Measurements from ENCODE around the gene CAPN5. TPM values are rescaled to one million over a fixed set of nuclear protein-coding genes. Genes with fewer than 3 reads are reported as not detected.

The CAPN5 gene
- total RNA-seq, 1 donor from 2014 or later: 15.0 TPM

- TF ChIP-seq CTCF (IDR thresholded peaks at IDR 0.05) (no peak), POLR2AphosphoS5 (IDR thresholded peaks at IDR 0.05; ENCODE audit: insufficient read depth in 1 of 2, low read depth in 1 of 2) (no peak), POLR2A (IDR thresholded peaks at IDR 0.05) (no peak)
- H3K9me3 ChIP-seq: no peaks in the 10 kb centered on the region
- H3K27me3 ChIP-seq: no peaks in the 10 kb centered on the region
- no peak overlapping the region for H3K4me3 ChIP-seq
- peaks cover 0 to 4% of the 10 kb centered on the region in 2 donors for H3K36me3 ChIP-seq
- H3K4me1 ChIP-seq: peaks cover 11% of the 10 kb centered on the region
- intact Hi-C loops (cut with DNase I): loop anchor here (10.0 kb wide), 1 partner anchor 432 kb away; no protein-coding TSS in a partner anchor
- no peak overlapping the region for H3K27ac ChIP-seq
- DNase-seq (ENCODE audit: extremely low spot score in 2 of 2): no peak
Measured at GRCh38 chr11:77122576-77123212, 55.9 kb downstream of the CAPN5 start.

GRCh38 chr11:77123591-77123990 lies 56.8 kb downstream of the CAPN5 start:
- DNase-seq (ENCODE audit: extremely low spot score in 2 of 2): no peak
- TF ChIP-seq POLR2AphosphoS5 (IDR thresholded peaks at IDR 0.05; ENCODE audit: insufficient read depth in 1 of 2, low read depth in 1 of 2): no peak
- TF ChIP-seq POLR2A (IDR thresholded peaks at IDR 0.05): no peak
- TF ChIP-seq CTCF (IDR thresholded peaks at IDR 0.05): no peak
- intact Hi-C loops (cut with DNase I): loop anchor here (10.0 kb wide), 1 partner anchor 431 kb away; no protein-coding TSS in a partner anchor
- Histone ChIP-seq H3K27ac (no peak overlapping the region), H3K4me3 (no peak overlapping the region), H3K4me1 (peaks cover 17% of the 10 kb centered on the region), H3K27me3 (no peaks in the 10 kb centered on the region), H3K9me3 (no peaks in the 10 kb centered on the region), H3K36me3 (peaks cover 0 to 4% of the 10 kb centered on the region in 2 donors)

DNA sequence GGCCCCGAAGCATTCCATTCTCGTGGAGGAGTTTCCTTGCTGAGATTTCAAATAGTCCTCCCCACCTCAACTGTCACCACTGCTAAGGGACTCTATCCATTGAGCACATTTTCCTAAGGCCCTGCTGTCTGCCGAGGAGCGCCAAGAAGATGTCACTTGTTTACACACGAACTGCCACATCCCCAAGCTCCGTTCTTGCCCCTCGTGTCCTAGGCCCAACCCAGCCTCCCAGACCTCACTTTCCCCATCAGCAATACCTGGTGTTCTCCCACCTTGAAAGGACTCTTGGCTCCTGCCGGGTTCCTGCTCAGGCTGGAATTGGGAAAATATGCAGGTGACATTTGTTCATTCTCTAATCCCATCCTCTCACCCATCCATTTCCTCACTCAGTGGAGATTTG lies 57.3 kb downstream of the CAPN5 start:
- peaks cover 17% of the 10 kb centered on the region for H3K4me1 ChIP-seq
- DNase-seq (ENCODE audit: extremely low spot score in 2 of 2): no peak
- TF ChIP-seq POLR2A (IDR thresholded peaks at IDR 0.05) (no peak), CTCF (IDR thresholded peaks at IDR 0.05) (no peak), POLR2AphosphoS5 (IDR thresholded peaks at IDR 0.05; ENCODE audit: insufficient read depth in 1 of 2, low read depth in 1 of 2) (no peak)
- H3K27me3 ChIP-seq: no peaks in the 10 kb centered on the region
- H3K9me3 ChIP-seq: no peaks in the 10 kb centered on the region
- H3K36me3 ChIP-seq: peaks cover 0 to 3% of the 10 kb centered on the region in 2 donors
- H3K4me3 ChIP-seq: no peak overlapping the region
- H3K27ac ChIP-seq: no peak overlapping the region
- intact Hi-C loops (cut with DNase I): loop anchor here (10.0 kb wide), 1 partner anchor 431 kb away; no protein-coding TSS in a partner anchor

GRCh38 chr11:77124488-77124887 lies 57.7 kb downstream of the CAPN5 start:
- no peak overlapping the region for H3K4me3 ChIP-seq
- peaks cover 17% of the 10 kb centered on the region for H3K4me1 ChIP-seq
- no peak for TF ChIP-seq CTCF (IDR thresholded peaks at IDR 0.05)
- TF ChIP-seq POLR2A (IDR thresholded peaks at IDR 0.05): no peak
- TF ChIP-seq POLR2AphosphoS5 (IDR thresholded peaks at IDR 0.05; ENCODE audit: insufficient read depth in 1 of 2, low read depth in 1 of 2): no peak
- no peaks in the 10 kb centered on the region for H3K36me3 ChIP-seq
- no peak overlapping the region for H3K27ac ChIP-seq
- intact Hi-C loops (cut with DNase I): loop anchor here (10.0 kb wide), 1 partner anchor 430 kb away; no protein-coding TSS in a partner anchor
- no peak for DNase-seq (ENCODE audit: extremely low spot score in 2 of 2)
- H3K27me3 ChIP-seq: no peaks in the 10 kb centered on the region
- no peaks in the 10 kb centered on the region for H3K9me3 ChIP-seq

DNA sequence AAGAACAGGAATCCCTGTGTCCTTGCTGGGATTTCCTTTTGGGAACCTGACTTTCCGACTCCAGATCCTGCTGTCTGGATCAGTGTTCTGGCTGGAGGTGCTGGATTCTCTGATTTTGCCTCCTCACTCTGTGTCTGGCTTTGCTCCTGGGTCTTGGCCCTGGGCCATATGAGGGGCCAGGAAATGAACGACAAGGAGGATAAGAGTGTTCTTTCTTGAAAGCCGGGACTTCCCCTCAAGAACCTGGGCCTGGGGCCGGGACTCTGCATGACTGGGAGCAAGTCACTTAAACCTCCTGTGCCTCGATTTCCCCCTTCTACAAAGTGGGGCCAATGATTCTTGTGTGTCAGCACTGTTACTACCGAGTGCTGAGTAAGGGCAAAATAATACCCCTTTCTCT lies 58.4 kb downstream of the CAPN5 start:
- Histone ChIP-seq H3K27ac (no peak overlapping the region), H3K27me3 (no peaks in the 10 kb centered on the region), H3K4me3 (no peak overlapping the region), H3K4me1 (peaks cover 17% of the 10 kb centered on the region), H3K9me3 (no peaks in the 10 kb centered on the region), H3K36me3 (no peaks in the 10 kb centered on the region)
- TF ChIP-seq POLR2AphosphoS5 (IDR thresholded peaks at IDR 0.05; ENCODE audit: insufficient read depth in 1 of 2, low read depth in 1 of 2) (no peak), CTCF (IDR thresholded peaks at IDR 0.05) (no peak), POLR2A (IDR thresholded peaks at IDR 0.05) (no peak)
- intact Hi-C loops (cut with DNase I): loop anchor here (5.0 to 10.0 kb wide), 2 partner anchors 62 to 430 kb away; no protein-coding TSS in a partner anchor
- no peak for DNase-seq (ENCODE audit: extremely low spot score in 2 of 2)
